Measurements from ENCODE around the gene SHISA5.
"Not testable (repeated sequence)": the region's sequence is repeated elsewhere in the genome, so short reads cannot be mapped to it uniquely, and the experiment has no call there.

The SHISA5 gene

DNA sequence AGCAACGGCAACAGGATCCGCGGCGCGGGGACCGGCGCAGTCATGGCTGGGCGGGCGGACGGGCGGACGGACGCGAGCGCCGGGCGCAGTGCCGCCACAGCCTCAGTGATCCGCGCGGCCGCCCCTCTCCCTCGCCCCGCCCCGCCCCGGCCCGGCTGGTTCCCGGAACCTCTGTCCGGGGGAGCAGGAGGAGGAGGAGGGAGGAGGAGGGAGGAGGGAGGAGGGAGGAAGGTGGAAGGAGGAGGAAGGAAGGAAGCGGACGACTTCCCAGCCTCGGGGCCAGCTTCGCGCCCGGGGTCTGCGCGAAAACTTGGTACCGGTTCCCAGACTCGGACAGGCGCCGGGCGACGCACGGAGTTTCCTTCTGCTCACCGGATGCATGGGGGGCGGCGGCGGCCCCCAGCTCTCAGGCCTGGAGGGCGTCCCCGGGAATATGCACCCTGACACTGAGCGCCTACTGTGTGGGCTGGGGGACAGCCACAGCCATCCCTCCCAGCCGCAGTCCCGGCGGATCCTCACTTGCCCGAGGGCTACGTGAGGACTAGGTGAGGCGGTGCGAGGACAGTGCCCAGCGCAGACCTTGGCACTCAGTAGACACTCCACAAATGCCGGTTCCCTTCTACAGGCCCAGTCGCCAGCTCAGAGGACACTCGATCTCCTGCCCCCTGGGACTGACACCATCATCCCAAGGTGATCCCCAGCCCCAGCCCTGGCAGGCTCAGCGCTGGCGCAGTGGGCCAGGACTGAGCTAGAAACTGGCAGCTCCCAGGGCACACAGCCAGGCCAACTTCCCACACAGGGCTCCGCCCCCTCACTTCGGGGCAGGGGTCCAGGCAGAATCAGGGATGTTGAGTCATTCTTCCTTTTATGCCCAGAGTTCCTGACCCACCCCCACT lies at the start of gene SHISA5:
Gene SHISA5 (minus strand): TSS at position 124 of the 896 bp plus-strand sequence. CDS start 80 bp downstream, at position 44.
- peak; percentile 80 for DNase-seq (ENCODE audit: low read depth)

DNA sequence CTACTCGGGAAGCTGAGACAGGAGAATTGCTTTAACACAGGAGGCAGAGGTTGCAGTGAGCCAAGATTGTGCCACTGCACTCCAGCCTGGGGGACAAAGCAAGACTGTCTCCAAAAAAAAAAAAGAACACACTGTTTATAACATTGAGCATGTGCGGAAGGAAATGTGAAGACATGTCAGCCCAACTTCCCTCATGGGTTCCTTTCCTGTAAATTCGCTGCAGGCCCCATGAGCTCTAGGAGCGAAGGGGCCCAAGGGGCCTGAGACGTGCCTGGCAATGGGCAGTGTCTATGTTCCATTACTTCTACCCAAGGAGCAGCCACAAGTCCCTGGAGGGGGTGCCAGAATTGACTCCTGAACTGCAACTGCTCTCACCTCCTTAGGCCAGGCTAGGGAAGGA lies 49.4 kb upstream of the SHISA5 start:
- no peak for DNase-seq (ENCODE audit: low read depth)

GRCh38 chr3:48552111-48552951 lies 48.4 kb upstream of the SHISA5 start:
- DNase-seq (ENCODE audit: low read depth) = no peak

DNA sequence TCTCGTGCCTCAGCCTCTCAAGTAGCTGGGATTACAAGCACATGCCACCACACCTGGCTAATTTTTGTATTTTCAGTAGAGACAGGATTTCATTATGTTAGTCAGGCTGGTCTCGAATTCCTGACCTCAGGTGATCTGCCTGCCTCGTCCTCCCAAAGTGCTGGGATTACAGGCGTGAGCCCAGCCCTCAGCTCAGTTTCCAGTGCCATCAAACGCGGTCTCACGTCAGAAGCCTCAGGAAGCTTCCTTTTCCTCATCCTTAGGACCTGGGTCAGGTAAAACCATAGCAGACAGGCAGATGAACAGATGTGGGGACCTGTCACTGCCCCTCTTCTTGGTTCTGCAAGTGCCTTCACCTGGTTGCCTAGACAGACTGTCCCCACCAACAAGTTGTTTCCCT lies 47.7 kb upstream of the SHISA5 start:
- DNase-seq (ENCODE audit: low read depth) = not testable (repeated sequence)

DNA sequence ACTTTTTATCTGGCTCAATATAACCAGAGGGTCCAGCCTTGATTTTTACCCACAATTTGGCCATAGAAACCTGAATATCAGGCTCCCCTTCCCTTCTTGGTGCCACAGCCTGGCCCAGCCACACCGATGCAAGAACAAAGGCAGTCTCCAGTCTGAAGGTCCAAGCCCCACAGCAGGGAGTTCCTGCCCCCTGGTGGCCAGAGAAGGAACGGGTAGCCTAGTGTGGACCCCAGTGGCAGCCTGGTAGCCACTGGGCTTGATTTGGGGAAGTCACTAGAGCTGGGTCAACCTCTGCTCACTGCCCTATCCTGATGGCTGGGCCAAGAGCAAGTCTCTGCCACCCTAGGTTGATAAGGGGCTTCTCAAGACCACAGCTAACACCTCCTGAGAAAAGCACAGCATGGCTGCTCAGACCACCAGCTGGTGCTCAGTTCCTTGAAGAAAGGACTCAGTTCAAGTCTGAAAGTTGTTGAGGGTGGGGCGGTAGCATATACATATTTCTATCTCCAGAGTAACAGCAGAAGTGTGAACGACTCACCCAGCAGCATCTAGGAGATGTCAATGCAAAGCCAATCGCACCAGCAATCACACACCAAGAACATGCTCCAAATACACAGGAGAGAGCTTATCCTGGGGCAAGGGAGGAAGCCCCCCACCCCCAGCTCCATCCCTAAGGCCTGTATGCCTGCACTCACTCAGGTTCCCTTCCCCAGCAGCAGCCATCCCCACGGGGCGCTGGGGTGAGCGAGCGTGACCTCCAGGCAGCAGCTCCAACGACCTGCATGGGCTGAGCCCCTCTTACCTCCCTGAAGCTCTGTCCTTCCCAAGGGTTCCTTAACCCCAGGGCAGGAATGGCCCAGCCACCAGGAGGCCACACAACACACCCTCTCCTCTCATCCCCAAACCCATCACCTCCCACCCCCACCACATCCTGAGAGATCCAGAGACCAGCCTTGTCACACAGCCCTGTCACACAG lies 45.0 kb upstream of the SHISA5 start:
- DNase-seq (ENCODE audit: low read depth) = peak; percentile 60

- no peak for DNase-seq (ENCODE audit: low read depth)
Observed at GRCh38 chr3:48548126-48548525, 44.2 kb upstream of the SHISA5 start.

DNA sequence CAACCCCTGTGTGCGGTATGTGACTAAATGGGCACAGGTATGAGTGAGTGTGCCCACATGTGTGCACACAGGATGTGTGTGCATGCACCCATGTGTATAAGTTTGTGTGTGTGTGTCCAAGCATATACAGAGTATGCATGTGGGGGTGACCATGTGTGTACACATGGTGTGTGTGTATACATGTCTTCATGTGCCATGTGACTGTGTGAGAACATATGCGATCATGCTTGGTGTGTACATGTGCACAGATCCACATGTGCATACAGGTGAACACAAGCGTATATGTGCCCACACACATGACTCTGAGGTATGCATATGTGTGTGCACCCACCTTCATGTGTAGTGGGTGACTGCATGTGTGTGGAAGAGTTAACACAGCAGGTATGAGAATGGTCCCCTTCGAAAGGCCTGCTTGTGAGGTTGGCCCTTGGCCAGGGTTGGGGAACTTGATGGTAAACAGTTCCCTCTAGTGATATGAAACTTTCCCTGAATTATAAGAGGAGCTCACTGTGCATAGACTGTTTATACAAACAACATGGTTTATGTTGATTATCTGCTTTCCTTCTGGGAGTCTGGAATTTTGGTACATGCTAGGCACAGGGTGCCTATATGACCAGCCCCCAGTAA lies 42.3 kb upstream of the SHISA5 start:
- DNase-seq (ENCODE audit: low read depth) = no peak

GRCh38 chr3:48544141-48544540 lies 40.2 kb upstream of the SHISA5 start:
- no peak for DNase-seq (ENCODE audit: low read depth)

DNA sequence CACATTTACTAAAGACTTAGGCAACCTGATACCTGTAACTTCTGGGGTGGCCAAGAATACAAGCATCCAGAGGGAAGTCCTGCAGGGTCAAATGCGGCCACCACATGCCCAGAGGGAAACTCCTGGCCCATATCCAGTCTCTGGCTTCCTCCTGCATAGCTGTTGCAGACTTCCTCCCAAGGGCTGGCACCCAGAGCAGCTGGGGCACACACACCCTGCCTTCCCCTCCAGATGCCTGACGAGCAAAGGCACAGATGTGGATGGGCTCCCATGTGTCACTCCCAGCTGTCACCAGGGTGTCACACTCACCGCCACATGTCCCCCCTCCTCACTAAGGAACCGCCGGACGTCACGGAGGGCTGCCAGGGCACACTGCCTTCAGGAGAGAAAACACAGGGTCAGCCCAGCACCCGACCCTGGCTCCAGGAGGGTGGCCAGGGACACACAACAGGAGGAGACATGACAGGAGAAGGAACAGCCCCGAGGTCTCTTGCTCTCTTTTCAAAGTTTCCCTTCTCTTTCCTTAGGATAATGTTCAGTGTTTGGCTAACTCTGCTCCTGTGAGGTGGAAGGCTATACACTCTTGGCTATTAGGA lies 39.4 kb upstream of the SHISA5 start:
- DNase-seq (ENCODE audit: low read depth) = no peak

GRCh38 chr3:48538451-48538850 lies 34.5 kb upstream of the SHISA5 start:
- no peak for DNase-seq (ENCODE audit: low read depth)

GRCh38 chr3:48536785-48537184 lies 32.8 kb upstream of the SHISA5 start:
- DNase-seq (ENCODE audit: low read depth) = no peak

GRCh38 chr3:48536116-48536515 lies 32.1 kb upstream of the SHISA5 start:
- no peak for DNase-seq (ENCODE audit: low read depth)

DNA sequence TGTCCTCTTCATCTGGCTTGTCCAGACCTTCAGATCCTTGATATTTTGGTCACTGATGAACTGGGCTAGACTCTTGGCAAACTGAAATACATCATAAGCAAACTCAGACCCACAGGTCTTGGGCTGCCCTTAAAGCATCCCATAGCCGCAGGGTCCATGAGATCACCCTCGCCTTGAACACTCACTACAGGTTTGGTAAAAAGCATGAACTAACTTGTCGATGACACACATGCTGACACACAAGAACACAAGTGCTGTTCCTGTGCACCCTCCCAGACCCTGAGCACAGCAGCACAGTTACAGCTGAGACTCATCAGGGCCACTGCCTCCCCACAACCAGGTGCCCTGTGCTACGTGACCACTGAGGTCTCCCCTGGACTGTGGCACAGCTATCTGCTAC lies 31.6 kb upstream of the SHISA5 start:
- DNase-seq (ENCODE audit: low read depth) = no peak

GRCh38 chr3:48532977-48533337 lies 29.0 kb upstream of the SHISA5 start:
- no peak for DNase-seq (ENCODE audit: low read depth)

DNA sequence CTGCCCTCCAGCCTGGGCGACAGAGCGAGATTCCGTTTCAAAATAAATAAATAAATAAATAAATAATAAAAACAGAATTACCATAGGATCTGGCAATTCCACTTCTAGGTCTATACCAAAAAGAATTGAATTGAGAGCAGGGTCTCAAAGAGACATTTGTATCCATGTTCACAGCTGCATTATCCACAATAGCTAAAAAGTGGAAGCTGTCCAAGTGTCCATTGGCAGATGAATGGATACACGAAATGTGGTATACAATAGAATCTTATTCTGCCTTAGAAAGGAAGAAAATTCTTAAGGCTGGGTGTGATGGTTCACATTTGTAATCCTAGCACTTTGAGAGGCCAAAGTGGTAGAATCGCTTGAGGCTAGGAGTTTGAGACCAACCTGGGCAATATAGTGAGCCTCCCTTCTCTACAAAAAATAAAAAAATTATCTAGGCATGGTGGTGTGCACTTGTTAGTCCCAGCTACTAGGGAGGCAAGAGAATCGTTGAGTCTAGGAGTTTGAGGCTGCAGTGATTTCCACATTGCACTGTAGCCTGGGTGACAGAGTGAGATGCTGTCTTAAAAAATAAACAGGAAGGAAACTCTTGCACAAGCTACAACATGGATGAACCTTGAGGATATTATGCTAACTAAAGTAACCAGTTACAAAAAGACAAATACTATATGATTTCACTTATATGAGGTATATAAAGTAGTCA lies 28.4 kb upstream of the SHISA5 start:
- no peak for DNase-seq (ENCODE audit: low read depth)

DNA sequence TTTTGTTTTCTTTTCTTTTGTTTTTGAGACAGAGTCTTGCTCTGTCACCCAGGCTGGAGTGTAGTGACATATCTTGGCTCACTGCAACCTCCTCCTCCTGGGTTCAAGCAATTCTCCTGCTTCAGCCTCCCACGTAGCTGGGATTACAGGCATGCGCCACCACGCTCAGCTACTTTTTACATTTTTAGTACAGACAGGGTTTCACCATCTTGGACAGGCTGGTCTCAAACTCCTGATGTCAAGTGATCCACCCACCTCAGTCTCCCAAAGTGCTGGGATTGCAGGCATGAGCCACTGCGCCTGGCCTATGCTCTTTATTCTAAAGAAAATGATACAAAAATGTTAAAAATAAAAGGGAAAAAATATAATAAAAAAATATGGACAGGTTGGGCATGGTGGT lies 26.7 kb upstream of the SHISA5 start:
- not testable (repeated sequence) for DNase-seq (ENCODE audit: low read depth)

GRCh38 chr3:48528754-48529153 lies 24.8 kb upstream of the SHISA5 start:
- DNase-seq (ENCODE audit: low read depth) = peak; percentile 22

DNA sequence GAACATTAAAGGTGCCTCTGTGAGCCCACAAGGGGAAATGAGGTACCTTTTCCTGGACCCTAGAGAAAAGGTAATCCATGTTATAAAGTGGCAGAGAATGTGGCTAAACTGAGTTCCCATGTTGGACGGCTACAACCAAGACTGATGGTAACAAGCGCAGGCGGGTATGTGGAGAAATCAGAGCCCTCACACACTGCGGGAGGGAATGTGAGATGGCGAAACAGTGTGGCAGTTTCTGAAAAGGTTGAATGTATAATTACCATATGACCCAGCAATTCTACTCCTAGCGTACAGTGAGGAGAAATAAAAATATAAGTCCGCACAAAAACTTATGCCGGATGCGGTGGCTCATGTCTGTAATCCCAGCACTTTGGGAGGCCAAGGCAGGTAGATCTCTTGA lies 24.1 kb upstream of the SHISA5 start:
- DNase-seq (ENCODE audit: low read depth) = no peak

GRCh38 chr3:48524970-48525369 lies 21.0 kb upstream of the SHISA5 start:
- DNase-seq (ENCODE audit: low read depth) = no peak

- no peak for DNase-seq (ENCODE audit: low read depth)
Observed at GRCh38 chr3:48521635-48522034, 17.7 kb upstream of the SHISA5 start.

All from fibroblast of gingiva (primary cell).